Measurements from ENCODE around the gene MYD88.
"Not testable (repeated sequence)": the region's sequence is repeated elsewhere in the genome, so short reads cannot be mapped to it uniquely, and the experiment has no call there.

MYD88 gene

DNA sequence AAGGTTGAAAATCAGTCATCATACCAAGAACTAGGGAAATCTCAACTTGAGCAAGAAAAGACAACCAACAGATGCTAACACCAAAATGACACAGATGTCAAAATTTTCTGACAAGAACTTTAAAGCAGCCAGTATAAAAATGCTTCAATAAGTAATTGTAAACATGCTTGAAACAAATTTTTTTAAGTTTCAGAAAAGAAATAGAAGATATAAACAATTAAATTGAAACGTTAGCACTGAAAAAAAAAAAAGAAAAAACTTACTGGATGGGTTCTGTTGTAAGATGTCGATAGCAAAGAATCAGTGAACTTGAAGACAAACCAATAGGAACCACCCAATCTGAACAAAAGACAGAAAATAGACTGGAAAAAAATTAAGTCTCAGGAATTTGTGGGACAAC, 8.0 kb downstream of the MYD88 start:
- DNase-seq = no peak

DNA sequence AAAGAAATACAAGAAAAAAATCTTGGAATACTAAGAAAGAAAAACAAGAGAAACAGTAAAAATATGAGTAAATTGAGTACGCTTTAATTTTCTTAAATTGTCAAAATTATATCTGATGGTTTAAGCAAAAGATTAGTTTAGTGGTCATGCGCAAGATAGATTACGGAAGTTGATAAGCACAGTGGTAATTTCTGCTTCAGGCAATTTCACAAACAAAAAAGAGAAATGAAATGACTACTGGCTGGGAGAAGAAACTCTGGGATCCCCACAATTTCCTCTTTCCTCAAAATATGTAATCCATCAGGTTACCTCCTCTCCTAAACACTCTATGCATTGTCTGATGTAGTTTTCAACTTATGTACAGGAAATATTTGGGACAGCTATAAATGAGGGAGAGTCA, 9.0 kb downstream of the MYD88 start:
- DNase-seq = no peak

DNA sequence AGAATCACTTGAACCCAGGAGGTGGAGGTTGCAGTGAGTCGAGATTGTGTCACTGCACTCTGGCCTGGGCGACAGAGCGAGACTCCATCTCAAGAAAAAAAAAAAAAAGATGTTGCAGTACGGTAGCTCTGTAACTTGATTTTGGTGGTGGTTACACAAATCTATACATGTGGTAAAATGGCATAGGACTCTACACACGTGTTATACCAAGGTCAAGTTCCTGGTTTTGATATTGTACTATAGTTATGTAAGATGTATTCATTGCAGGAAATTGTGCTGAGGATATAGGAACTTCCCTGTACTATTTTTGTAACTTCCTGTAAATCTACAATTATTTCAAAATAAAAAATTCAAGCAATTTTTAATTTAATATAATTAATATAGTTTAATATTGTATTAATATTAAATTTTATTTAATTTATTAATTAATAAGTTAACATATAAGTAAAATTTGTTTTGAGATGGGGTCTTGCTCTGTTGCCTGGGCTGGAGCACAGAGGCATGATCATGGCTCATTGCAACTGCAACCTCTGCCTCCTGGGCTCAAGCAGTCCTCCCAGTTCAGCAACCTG, 9.9 kb downstream of the MYD88 start:
- DNase-seq = no peak

- DNase-seq = no peak
Observed at GRCh38 chr3:38149708-38150107, 11.2 kb downstream of the MYD88 start.

- no peak for DNase-seq
Observed at GRCh38 chr3:38150780-38151528, 12.5 kb downstream of the MYD88 start.

DNA sequence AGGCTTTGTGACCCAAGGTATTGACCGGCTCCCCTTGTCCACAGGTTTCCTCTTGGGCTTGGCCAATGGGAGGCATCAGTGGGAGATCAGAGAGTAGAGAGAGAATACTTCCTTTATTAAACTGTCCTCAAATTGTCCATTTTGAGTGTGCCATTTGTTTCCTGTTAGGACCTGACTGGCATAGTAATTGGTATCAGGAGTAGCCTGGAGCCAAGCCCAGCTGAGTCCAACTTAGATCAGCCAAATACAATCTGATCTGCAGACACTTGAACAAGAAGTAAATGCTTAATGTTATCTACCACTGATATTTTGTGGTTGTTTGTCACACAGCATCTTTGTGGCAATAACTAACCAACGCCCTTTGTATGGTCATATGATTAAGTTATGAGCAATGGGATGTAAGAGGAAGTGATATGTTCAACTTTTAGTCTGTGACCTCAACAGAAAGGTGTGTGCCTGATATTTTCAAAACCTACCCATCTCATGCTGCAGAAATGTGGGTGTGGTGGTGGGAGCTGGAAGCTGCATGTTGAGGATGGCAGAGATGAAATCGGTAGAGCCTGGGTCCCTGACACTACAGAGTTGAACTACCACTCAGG, 13.3 kb downstream of the MYD88 start:
- DNase-seq = no peak

- no peak for DNase-seq
Observed at GRCh38 chr3:38152609-38153008, 14.1 kb downstream of the MYD88 start.

DNA sequence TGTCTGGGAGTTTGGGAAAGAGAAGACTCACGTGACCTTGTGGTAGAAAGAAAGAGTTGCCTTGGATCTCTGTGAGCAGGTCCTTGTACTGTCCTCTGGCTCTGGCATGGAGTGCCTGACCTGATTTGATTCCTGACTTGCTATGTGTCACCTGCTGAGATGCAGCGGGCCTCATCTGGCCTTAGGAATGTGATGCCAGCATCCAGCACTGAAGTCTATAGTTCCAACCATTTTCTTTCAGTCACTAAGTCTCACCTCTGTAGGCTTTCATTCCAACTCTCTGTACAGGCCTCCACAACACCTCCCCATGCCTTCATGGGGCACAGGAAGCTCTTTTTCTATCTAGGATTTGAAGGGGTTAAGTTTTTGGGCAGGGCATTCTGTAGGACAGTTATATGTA, 14.8 kb downstream of the MYD88 start:
- DNase-seq = no peak

GRCh38 chr3:38154033-38154494, 15.6 kb downstream of the MYD88 start:
- DNase-seq = no peak

- no peak for DNase-seq
Observed at GRCh38 chr3:38154625-38155255, 16.3 kb downstream of the MYD88 start.

DNA sequence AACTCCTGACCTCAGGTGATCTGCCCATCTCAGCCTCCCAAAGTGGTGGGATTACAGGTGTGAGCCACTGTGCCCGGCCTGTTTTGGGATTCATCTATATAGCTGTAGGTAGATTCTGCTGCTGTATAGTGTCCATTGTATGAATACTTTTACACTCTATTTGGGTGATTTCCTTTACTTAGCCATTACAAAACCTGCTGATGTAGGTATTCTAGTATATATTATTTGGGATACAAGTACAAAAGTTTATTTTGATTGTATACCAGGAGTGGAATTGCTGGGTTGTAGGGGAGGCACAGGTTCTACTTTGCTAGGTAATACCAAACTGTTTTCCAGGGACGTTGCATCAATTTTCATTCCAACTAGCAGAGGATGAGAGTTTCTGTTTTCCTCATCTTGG, 17.4 kb downstream of the MYD88 start:
- DNase-seq = no peak

GRCh38 chr3:38157117-38157516, 18.7 kb downstream of the MYD88 start:
- no peak for DNase-seq

DNA sequence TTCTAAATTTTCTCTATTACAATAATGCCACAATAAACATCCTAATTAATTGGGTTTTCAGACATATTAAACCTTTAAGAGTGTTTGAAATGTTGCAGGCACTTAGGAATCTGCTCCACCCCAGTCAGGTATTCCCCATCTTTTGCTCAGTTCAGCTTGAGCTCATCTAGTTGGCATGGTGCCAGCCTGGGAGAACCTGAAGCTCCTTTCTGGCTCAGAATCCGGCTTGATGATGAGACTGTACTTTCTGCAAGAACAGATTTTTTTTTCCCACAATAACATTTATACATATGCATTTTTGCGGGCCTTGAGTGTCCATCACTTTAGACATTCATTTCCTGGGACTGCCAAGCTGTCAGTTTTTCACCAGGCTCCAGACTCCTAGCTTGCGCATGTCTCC, 19.1 kb downstream of the MYD88 start:
- DNase-seq = peak; percentile 51

- no peak for DNase-seq
Observed at GRCh38 chr3:38158472-38158871, 20.0 kb downstream of the MYD88 start.

DNA sequence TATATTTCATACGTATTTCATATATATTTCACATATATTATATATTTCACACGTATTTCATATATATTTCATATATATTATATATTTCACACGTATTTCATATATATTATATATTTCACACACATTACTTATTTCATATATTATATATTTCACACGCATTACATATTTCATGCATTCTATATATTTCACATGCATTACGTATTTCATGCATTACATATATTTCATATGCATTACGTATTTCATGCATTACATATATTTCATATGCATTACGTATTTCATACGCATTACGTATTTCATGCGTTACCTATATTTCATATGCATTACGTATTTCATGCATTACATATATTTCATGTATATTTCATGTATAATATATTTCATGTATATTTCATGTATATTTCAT, 22.2 kb downstream of the MYD88 start:
- DNase-seq = not testable (repeated sequence)

DNA sequence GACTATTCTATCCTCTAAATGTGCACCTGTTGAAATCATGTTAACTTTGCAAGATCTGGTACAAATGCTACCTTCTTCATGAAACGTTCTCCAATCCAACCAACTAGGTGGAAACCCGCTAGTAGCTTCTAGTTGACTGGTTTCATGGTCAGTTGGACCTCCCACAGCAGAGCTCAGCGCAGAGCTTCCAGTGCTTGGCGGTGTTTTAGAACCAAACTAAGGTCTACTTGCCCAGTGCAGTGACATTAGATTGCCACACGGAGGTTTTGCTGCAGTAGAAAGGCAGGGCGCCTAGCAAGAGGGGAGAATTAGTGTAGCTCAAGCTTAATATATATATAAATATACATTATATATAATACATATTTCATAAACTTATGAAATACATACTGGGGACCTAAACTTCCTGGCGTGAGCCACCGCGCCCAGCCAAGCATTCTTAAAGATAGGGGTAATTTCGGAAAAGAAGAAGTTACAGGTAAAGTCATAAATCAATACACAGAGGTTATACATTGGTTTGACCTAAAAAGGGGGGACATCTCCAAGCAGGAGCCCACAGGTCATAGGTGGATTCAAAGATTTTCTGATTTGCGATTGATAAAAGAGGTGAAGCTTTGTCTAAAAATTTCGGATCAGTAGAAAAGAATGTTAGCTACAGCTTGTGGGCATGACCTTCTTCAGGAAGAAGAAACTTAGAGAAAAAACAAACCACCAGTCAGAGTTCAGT, 24.8 kb downstream of the MYD88 start:
- no peak for DNase-seq

DNA sequence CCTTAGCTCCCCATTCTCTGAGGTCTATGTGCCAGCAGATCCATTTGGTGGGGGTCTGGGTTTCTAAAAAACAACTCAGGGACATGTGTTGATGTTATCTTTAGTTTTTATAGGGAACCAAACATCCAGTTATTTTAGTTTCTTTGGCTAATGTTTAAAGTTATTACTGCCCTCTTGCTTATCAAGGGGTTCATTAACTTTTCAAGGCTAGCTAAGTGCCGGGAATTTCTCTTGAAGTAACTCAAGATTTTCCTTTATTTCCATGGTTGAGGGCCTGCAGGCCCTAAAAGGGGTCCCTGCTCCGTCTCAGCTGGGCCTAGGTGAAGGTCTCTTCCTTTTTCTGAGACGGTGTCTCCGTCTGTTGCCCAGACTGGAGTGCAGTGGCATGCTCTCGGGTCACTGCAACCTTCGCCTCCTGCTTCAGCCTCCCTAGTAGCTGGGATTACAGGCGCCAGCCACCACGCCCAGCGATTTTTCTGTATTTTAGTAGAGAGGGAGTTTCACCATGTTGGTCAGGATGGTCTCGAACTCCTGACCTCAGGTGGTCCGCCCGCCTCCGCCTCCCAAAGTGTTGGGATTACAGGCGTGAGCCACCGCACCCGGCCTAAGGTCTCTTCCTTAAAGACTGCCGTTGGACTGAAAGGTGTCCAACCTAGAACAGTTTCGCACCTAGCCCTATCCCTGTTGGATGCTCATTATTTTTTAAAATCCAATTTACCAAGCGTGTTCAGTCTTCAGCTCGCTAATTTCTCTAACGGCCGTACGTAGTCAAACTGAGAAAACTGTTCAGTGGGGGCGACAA, 25.6 kb downstream of the MYD88 start:
- DNase-seq = no peak

- DNase-seq = no peak
Observed at GRCh38 chr3:38164643-38164951, 26.1 kb downstream of the MYD88 start.

- DNase-seq = peak; percentile 100
Observed at GRCh38 chr3:38164952-38165721, 26.7 kb downstream of the MYD88 start, which contains the start of gene OXSR1. Gene OXSR1 (plus strand): TSS chr3:38165537. CDS start chr3:38165877, 340 bp downstream.

DNA sequence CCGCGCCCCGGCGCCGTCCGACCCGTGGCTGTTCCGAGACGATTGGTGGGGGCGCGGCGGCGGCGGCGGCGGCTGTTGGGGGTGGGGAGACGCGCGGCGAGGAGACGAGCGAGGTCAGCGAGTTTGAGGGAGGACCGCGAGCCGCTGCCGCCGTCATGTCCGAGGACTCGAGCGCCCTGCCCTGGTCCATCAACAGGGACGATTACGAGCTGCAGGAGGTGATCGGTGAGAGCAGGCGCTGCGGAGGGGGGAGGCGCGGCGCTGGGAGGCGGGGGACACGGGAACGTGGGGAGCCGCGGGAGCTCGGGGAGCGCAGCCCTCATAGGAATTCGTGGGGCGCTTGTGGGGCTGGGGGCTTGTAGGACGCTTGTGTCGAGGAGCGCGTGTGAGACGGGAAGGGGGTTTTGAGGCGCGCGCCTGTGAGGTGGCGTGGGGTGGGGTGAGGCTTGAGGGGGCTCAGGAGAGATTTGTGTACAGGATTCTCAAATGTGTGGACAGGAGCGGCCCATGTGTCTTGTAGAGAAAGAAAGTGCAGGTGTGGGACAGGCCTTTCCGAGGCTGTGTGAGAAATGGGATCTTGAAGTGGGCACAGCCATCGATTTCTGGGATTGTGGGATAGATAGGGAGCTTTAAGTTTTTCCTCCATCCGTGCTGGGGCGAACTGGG, 27.4 kb downstream of the MYD88 start:
- DNase-seq = no peak

DNA sequence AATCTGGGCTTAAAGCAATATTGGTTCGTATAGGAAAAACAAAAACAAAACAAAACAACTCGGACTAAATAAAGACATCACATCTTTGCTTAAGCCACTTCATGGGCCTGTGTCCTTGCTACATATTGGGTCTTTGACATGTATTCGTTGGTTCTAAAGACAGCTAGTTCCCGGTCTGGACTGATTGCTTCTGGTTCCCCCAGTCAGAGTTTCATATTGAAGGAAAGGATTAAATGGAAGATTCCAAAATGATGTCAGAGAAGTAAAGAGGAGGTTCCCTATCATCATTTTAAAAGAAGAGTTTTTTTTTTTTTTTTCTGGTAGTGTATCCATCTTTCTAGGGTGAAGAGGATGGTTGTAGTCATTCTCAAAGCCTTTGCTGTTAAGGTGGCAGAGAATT, 29.1 kb downstream of the MYD88 start:
- no peak for DNase-seq
